IPS-20b (cell line): ENCODE data around the gene TSC22D1.
"Not testable (repeated sequence)": the region's sequence is repeated elsewhere in the genome, so short reads cannot be mapped to it uniquely, and the experiment has no call there.

Experiments used
- H3K27ac ChIP-seq: one replicate; pipeline ENCODE4 v1.5.1; 2013; ENCODE audit warnings: low read length
- H3K27me3 ChIP-seq: 2 replicates; pipeline ENCODE4 v1.6.1; 2013; ENCODE audit warnings: mild to moderate bottlenecking, low read length, inconsistent platforms; ENCODE audit not compliant: insufficient read depth
- H3K36me3 ChIP-seq: 2 replicates; pipeline ENCODE4 v1.6.1; 2013; ENCODE audit warnings: low read depth, mild to moderate bottlenecking, inconsistent platforms, low read length, moderate library complexity; ENCODE audit not compliant: insufficient read depth
- H3K4me1 ChIP-seq: 2 replicates; pipeline ENCODE4 v1.6.1; 2013; ENCODE audit warnings: mild to moderate bottlenecking, control low read depth, inconsistent platforms, low read length, moderate library complexity; ENCODE audit not compliant: insufficient read depth
- H3K4me3 ChIP-seq: 2 replicates; pipeline ENCODE4 v1.5.1; 2013; ENCODE audit warnings: mild to moderate bottlenecking, low read length, inconsistent platforms
- H3K9ac ChIP-seq: 2 replicates; pipeline ENCODE4 v1.6.1; 2013; ENCODE audit warnings: low read depth, mild to moderate bottlenecking, inconsistent platforms, low read length, moderate library complexity
- H3K9me3 ChIP-seq: 2 replicates; pipeline ENCODE4 v1.6.1; 2013; ENCODE audit warnings: mild to moderate bottlenecking, low read depth, low read length, inconsistent platforms; ENCODE audit not compliant: insufficient read depth

The TSC22D1 gene

DNA sequence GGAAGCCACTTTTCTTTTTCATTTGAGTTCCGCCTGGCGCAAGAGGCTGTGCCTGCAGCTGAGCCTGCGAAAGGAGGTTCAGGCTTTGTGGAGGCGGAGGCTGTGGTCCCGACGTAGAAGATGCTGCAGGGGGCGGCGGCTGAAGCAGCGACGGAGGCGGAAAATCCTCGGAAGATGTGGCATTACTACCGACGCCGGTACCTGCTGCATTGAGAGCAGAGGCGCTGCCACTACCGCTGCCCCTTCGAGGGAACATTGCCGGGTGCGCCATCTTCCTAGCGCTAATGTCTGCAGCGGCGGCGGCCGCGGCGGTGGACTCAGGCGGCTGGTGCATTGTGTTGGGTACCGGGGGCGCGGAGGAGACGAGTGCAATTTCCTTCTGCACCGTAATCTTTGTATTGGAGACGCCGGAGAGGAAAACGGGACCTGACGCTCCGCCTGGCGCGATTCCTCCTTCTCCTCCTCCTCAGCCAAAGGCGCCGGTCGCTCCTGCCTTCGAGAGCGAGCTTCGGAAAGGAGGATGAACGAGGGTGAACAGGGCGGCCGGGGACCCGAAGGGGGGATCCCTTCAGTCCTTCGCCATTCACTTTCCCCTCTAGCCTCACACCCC is at the start of gene TSC22D1:
Gene TSC22D1 (minus strand): TSS at position 590 of the 610 bp plus-strand sequence. CDS start 256 bp downstream, at position 334.
- H3K4me3 ChIP-seq = peak within 1 kb of the TSS; percentile 81
- no peaks in the 10 kb centered on the region for H3K27me3 ChIP-seq
- no peaks in the 10 kb centered on the region for H3K9me3 ChIP-seq
- peaks cover 18% of the 10 kb centered on the region for H3K36me3 ChIP-seq
- peaks cover 30% of the 10 kb centered on the region for H3K4me1 ChIP-seq
- peak within 1 kb of the TSS; percentile 87 for H3K9ac ChIP-seq
- H3K27ac ChIP-seq = peak within 1 kb of the TSS; percentile 87

DNA sequence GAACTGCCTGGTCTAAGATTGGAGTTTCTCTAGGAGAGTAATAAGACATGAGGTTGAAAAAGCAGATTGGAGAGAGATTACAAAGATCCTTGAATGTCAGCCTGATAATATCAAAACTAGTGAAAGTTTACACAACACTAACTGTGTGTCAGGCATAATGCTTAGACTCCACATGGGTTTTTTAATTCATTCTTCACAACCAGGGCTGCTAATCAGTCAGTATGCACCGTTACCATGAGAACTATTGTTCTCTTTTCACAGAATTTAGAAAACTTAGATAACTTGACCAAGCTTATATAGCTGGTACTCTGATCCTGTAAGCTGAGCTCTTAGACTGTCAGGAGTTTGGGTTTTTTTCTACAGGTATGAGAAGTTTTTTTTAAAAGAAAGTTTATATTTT is 46.6 kb upstream of the TSC22D1 start:
- Histone ChIP-seq H3K36me3 (no peaks in the 10 kb centered on the region), H3K4me3 (no peak overlapping the region), H3K4me1 (0 out of 2 replicates have a peak, but pooled peaks cover 3% of the 10 kb centered on the region), H3K9ac (no peak overlapping the region), H3K9me3 (no peaks in the 10 kb centered on the region), H3K27me3 (no peaks in the 10 kb centered on the region), H3K27ac (no peak overlapping the region)

DNA sequence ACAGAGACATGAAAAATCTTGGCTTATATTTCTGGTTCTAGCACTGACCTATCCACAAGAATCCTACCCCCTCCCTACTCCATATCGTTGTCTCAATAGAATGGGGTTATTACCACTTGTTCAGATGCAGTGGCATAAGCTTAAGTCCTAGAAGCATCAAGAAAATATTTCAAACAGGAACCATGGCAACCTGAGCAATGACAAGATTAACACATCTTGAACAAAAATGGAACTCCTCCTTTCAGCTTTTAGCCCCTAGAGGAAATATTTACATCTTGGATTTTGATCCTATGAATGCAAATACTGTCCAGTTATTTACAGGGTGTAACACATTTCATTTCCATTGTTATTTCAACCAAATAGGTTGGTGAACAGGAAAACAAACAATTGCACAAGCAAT is 46.1 kb upstream of the TSC22D1 start:
- Histone ChIP-seq H3K4me1 (0 out of 2 replicates have a peak, but pooled peaks cover 3% of the 10 kb centered on the region), H3K36me3 (no peaks in the 10 kb centered on the region), H3K27me3 (no peaks in the 10 kb centered on the region), H3K9ac (no peak overlapping the region), H3K4me3 (no peak overlapping the region), H3K27ac (no peak overlapping the region), H3K9me3 (no peaks in the 10 kb centered on the region)

DNA sequence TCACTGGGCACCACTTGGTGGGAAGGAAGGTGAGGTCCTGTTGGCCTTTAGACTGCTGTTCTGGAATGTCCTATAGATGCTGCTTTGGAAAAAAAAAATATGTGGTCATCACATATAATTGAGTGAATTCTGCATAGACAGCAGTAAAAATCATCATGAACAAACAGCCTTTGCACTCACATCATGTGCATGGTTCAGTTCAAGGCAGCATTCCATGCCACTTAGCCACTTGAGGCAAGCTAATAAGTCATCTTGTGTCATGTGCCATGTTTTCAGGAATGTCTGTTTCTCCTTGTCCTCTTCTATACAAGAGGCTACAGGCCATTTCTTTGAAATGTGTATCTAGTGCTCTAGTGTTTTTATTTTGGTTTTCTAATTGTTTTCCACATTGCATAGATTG is 43.9 kb upstream of the TSC22D1 start:
- Histone ChIP-seq H3K9ac (no peak overlapping the region), H3K36me3 (no peaks in the 10 kb centered on the region)

DNA sequence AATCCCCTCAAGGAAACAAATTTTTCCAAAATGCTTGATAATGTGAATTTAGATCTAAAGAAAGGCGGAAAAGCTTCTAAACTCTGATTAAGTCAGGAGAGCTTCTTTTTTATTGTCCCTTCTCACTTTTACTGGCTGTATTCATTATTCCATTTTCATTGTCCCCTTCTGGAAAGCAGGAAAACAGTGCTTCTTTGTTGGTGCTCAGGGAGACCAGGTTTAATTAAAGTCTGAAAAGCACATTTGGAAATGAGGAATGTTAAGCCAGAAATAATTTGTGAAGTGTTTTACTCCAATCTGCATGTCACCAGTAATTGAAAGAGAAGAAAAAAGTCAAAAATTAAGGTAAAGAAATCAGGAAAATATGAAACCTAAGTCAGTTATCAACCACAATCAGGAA is 43.5 kb upstream of the TSC22D1 start:
- no peak overlapping the region for H3K27ac ChIP-seq
- 0 out of 2 replicates have a peak, but pooled peaks cover 3% of the 10 kb centered on the region for H3K4me1 ChIP-seq
- H3K9ac ChIP-seq = no peak overlapping the region
- H3K36me3 ChIP-seq = no peaks in the 10 kb centered on the region
- no peak overlapping the region for H3K4me3 ChIP-seq
- H3K27me3 ChIP-seq = no peaks in the 10 kb centered on the region
- no peaks in the 10 kb centered on the region for H3K9me3 ChIP-seq

More for the DNA sequence above, 43.9 kb upstream of the TSC22D1 start:
- Histone ChIP-seq H3K9me3 (no peaks in the 10 kb centered on the region), H3K27me3 (no peaks in the 10 kb centered on the region), H3K27ac (no peak overlapping the region), H3K4me3 (no peak overlapping the region), H3K4me1 (0 out of 2 replicates have a peak, but pooled peaks cover 3% of the 10 kb centered on the region)

DNA sequence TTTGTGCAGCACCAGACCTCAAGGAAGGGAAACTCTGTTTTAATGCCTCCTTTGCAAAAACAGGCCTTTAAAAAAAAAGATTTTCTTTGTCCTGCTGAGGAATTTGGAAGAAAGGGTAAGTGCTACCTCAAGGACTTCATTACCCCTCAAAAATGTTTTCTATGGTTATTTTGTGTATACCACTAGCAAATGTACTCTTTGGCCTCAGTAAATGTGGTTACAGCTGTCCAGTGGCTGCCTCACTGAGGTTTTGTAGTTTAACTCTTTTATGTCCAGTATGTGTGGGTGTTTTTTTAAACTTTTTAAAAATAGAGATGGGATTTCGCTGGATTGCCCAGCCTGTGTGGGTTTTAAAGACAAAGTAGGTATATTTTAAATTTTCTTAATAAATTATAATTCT is 42.2 kb upstream of the TSC22D1 start:
- H3K9ac ChIP-seq = no peak overlapping the region

DNA sequence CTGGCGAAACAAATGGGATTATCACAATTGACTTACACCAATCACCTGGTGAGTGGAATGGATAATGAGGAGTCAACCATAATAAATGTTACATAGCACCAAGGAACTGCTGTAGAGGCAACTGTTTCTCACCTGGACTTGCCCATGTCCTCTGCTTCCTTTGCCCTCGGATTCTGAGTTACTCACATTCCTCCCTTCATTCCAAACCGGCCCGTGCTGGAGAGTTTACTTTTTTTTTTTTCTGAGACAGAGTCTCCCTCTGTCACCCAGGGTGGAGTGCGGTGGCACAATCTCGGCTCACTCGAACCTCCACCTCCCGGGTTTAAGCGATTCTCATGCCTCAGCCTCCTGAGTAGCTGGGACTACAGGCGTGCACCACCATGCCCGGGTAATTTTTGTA is 41.5 kb upstream of the TSC22D1 start:
- Histone ChIP-seq H3K4me1 (0 out of 2 replicates have a peak, but pooled peaks cover 3% of the 10 kb centered on the region), H3K9me3 (no peaks in the 10 kb centered on the region), H3K9ac (no peak overlapping the region), H3K4me3 (no peak overlapping the region), H3K27me3 (no peaks in the 10 kb centered on the region), H3K36me3 (no peaks in the 10 kb centered on the region), H3K27ac (no peak overlapping the region)

More for the DNA sequence above, 42.2 kb upstream of the TSC22D1 start:
- 0 out of 2 replicates have a peak, but pooled peaks cover 3% of the 10 kb centered on the region for H3K4me1 ChIP-seq
- no peak overlapping the region for H3K4me3 ChIP-seq
- no peaks in the 10 kb centered on the region for H3K27me3 ChIP-seq
- H3K9me3 ChIP-seq = no peaks in the 10 kb centered on the region
- no peak overlapping the region for H3K27ac ChIP-seq
- H3K36me3 ChIP-seq = no peaks in the 10 kb centered on the region

DNA sequence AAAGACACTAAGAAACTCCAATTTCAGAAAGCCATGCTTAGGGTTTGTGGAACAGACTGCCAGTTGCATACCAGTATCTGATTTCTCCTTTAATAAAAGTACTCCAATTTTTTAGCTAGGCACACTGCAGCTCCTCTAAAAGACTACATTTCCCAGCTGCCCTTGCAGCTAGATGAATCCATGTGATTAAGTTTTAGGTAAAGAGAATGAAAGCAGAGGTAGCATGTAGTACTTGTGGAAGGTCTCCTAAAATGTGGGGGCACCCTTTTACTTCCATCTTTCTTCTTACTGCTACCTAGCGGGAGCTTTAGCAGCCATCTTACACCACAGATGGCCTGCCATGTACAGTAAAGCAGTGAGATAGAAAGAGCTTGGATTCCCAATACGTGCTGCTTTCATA is 33.0 kb upstream of the TSC22D1 start:
- no peak overlapping the region for H3K9ac ChIP-seq
- H3K4me1 ChIP-seq = no peaks in the 10 kb centered on the region
- no peak overlapping the region for H3K27ac ChIP-seq
- H3K27me3 ChIP-seq = no peaks in the 10 kb centered on the region
- no peak overlapping the region for H3K4me3 ChIP-seq
- H3K9me3 ChIP-seq = peaks cover 5% of the 10 kb centered on the region; the same call in 1 of the 2 replicates
- H3K36me3 ChIP-seq = no peaks in the 10 kb centered on the region

DNA sequence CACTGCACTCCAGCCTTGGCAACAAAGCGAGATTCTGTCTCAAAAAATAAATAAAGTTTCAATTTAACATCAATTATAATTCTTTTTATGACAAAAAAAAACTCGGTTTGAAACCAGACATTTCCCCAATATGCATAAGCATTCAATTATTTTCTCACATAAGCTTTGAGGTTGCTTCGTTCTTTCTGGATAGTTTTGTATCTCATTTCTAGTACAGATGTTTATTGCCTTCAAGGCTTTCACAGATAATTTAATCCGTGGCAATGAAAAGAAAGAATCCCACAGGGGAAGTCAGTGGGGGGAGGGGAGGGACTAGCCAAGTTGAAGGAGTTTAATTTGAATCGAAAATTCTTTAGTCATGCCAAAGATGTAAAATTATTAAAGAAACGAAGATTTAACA is 29.6 kb upstream of the TSC22D1 start:
- Histone ChIP-seq H3K4me3 (no peak overlapping the region), H3K27ac (no peak overlapping the region), H3K4me1 (no peaks in the 10 kb centered on the region; the same call in 1 of the 2 replicates), H3K36me3 (no peaks in the 10 kb centered on the region), H3K9me3 (peaks cover 3% of the 10 kb centered on the region; the same call in 1 of the 2 replicates), H3K27me3 (no peaks in the 10 kb centered on the region), H3K9ac (no peak overlapping the region)

DNA sequence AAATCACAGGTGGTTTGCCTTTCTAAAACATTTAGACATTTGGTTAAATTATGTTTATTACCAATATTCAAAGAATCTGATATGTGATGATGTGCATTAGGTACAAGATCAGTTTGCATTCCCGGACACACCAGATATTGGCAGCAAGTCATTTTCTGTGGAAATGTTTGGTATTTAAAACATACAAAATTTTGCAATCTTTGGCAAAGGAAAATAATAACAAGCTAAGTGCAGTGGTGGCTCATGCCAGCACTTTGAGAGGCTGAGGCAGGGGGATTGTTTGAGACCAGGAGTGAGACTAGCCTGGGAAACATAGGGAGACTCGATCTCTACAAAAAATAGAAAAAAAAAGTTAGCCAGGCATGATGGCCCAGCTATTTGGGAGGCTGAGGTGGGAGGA is 29.1 kb upstream of the TSC22D1 start:
- Histone ChIP-seq H3K9ac (no peak overlapping the region), H3K4me1 (no peaks in the 10 kb centered on the region; the same call in 1 of the 2 replicates), H3K4me3 (no peak overlapping the region), H3K9me3 (no peaks in the 10 kb centered on the region), H3K27me3 (no peaks in the 10 kb centered on the region), H3K36me3 (no peaks in the 10 kb centered on the region), H3K27ac (no peak overlapping the region)

DNA sequence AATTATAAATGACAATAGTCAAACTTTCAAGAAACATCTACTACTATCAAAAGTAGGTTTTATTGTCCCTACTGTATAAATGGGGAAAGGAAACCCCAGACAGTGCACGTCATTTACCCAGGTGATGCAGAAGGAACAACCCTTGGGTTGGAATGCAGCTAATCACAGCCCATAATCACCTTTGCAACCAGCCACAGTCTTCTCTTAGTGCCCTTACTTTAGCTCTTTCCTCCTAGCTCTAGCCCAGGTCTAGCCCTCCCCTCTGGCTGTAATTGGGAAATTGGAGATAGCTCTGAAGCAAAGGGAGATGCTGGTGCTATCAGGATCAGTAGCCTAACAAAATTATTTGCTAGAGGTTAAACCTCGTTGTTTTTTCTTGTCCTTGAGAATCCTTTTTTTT is 25.5 kb upstream of the TSC22D1 start:
- Histone ChIP-seq H3K9me3 (no peaks in the 10 kb centered on the region), H3K9ac (no peak overlapping the region), H3K36me3 (no peaks in the 10 kb centered on the region), H3K27ac (no peak overlapping the region), H3K27me3 (no peaks in the 10 kb centered on the region), H3K4me1 (no peaks in the 10 kb centered on the region; the same call in 1 of the 2 replicates), H3K4me3 (no peak overlapping the region)

DNA sequence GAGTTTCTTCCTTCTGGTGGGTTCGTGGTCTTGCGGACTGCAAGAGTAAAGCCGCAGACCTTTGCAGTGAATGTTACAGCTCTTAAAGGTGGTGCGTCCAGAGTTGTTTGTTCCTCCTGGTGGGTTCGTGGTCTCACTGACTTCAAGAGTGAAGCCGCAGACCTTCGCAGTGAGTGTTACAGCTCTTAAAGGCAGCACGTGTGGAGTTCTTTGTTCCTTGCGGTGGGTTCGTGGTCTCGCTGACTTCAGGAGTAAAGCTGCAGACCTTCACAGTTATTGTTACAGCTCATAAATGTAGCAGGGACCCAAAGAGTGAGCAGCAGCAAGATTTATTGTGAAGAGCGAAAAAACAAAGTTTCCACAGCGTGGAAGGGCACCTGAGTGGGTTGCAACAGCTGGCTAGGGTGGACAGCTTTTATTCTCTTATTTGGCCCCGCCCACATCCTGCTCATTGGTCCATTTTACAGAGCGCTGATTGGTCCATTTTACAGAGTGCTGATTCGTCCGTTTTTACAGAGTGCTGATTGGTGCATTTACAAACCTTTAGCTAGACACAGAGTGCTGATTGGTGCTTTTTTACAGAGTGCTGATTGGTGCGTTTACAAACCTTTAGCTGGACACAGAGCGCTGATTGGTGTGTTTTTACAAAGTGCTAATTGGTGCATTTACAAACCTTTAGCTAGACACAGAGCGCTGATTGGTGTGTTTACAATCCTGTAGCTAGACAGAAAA is 17.9 kb upstream of the TSC22D1 start:
- H3K27ac ChIP-seq, H3K4me1 ChIP-seq, H3K4me3 ChIP-seq, H3K9ac ChIP-seq, H3K36me3 ChIP-seq, H3K27me3 ChIP-seq, H3K9me3 ChIP-seq: not testable (repeated sequence)
